ENCODE results near the gene BICRA. TPM values are rescaled to one million over a fixed set of nuclear protein-coding genes. Genes with fewer than 3 reads are reported as not detected.

Gene BICRA
- polyA plus RNA-seq, 3 donors: 0.08 to 4.6 TPM; not detected in 1

DNA sequence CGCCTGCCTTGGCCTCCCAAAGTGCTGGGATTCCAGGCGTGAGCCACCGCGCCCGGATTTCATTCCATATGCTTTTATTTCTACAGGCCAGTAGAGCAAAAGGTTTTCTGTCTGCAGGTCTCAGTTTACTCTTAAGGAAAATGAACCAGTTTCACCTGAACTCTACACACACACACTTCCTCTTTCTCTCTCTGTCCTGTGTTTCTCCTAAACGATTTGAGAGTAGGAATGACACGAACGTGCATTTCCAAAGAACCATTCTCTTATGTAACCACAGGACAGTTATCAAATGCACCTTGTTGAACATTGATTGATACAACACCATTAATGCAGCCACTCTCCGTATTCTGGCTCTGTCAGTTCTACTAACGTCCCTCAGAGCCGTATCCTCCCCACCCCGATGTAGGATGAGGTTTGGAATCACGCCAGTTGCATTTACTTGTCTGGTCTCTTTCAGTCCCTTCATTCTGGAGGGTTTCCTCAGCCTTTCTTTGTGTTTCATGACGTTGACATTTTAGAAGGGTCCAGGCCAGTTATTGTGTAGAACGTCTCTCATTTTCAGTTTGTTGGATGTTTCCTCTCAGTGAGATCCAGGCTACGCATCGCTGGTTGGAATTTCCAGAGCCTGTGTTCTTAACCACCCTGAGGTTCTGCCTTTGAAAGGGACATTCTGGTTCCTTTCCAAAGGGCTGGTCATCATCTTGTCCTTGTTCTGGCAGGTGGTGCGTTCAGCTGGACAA, 36.0 kb downstream of the BICRA start:
- no peak overlapping the region for H3K4me2 ChIP-seq (replicated peaks; ENCODE audit: extremely low read depth, low read length, poor library complexity, severe bottlenecking)
- H3K4me3 ChIP-seq (replicated peaks in 1 of 3; ENCODE audit: low read depth in 2 of 3, low read length in 3 of 3): no peak overlapping the region
- H3K9me3 Mint-ChIP-seq: peaks cover 0 to 3% (median 0%) of the 10 kb centered on the region in 7 donors
- intact Hi-C loops (cut with micrococcal nuclease): no loop called here
- no peak for DNase-seq
- H3K4me1 Mint-ChIP-seq: peaks cover 24% of the 10 kb centered on the region
- H3K79me2 ChIP-seq (ENCODE audit: insufficient read depth, low read length): peaks cover 89% of the 10 kb centered on the region
- no peak overlapping the region for H3K4me3 Mint-ChIP-seq
- peaks cover 0 to 5% (median 0%) of the 10 kb centered on the region in 3 donors for H3K27me3 Mint-ChIP-seq (ENCODE audit: low read depth in 3 of 3)
- peaks cover 4 to 7% of the 10 kb centered on the region in 2 donors for H3K4me1 ChIP-seq (ENCODE audit: control insufficient read depth in 1 of 2, insufficient read depth in 2 of 2, low read length in 2 of 2)
- peak overlapping the region in 1 of 2 donors; percentile 4 for H3K27ac ChIP-seq (ENCODE audit: low read depth in 1 of 2, low read length in 2 of 2)
- peak overlapping the region in 1 of 7 donors; percentile 38 for H3K27ac Mint-ChIP-seq
- H2AFZ ChIP-seq (ENCODE audit: insufficient read depth, low read depth, low read length, poor library complexity, severe bottlenecking): no peak overlapping the region
- peaks cover 98% of the 10 kb centered on the region for H4K20me1 ChIP-seq (ENCODE audit: insufficient read depth, low read length)
- no peaks in the 10 kb centered on the region for H3K27me3 ChIP-seq (ENCODE audit: control insufficient read depth in 2 of 2, insufficient read depth in 2 of 2, low read length in 2 of 2)
- TF ChIP-seq, protein P1, sequence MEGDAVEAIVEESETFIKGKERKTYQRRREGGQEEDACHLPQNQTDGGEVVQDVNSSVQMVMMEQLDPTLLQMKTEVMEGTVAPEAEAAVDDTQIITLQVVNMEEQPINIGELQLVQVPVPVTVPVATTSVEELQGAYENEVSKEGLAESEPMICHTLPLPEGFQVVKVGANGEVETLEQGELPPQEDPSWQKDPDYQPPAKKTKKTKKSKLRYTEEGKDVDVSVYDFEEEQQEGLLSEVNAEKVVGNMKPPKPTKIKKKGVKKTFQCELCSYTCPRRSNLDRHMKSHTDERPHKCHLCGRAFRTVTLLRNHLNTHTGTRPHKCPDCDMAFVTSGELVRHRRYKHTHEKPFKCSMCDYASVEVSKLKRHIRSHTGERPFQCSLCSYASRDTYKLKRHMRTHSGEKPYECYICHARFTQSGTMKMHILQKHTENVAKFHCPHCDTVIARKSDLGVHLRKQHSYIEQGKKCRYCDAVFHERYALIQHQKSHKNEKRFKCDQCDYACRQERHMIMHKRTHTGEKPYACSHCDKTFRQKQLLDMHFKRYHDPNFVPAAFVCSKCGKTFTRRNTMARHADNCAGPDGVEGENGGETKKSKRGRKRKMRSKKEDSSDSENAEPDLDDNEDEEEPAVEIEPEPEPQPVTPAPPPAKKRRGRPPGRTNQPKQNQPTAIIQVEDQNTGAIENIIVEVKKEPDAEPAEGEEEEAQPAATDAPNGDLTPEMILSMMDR (IDR thresholded peaks at IDR 0.05): no peak
- peaks cover 9 to 28% of the 10 kb centered on the region in 2 donors for H3K36me3 ChIP-seq (replicated peaks in 1 of 2; ENCODE audit: control insufficient read depth in 1 of 2, insufficient read depth in 2 of 2, low read length in 2 of 2)
- 74% methylated on average over 12 of the region's 18 CpGs for WGBS (ENCODE audit: insufficient coverage)
- no peaks in the 10 kb centered on the region for H3K9me3 ChIP-seq (replicated peaks in 1 of 2; ENCODE audit: control insufficient read depth in 1 of 2, insufficient read depth in 1 of 2, low read length in 2 of 2)
- H3K9ac ChIP-seq (ENCODE audit: insufficient read depth, low read length, poor library complexity, severe bottlenecking): no peak overlapping the region
- peaks cover 31 to 36% of the 10 kb centered on the region in 2 donors for H3K36me3 Mint-ChIP-seq

DNA sequence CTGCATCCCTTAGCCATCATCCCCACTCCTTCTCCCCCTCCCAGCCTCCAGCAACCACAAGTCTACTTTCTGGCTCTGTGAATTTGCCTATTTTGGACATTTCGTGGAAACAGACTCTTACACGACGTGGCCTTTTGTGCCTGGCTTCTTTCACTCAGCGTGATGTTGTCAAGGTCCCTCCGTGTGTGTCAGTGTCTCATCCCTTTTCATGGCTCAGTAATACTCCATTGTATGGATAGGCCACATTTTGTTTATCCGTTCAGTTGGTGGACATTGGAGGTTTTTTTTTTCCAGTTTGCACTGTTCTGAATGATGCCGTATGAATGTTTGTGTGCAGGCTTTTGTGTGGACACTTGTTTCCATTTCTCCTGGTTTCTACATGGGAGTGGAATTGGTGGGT, 38.0 kb downstream of the BICRA start:
- H3K9ac ChIP-seq (ENCODE audit: insufficient read depth, low read length, poor library complexity, severe bottlenecking): no peak overlapping the region
- Mint-ChIP-seq H3K27me3 (ENCODE audit: low read depth in 3 of 3) (peaks cover 0 to 5% (median 1%) of the 10 kb centered on the region in 3 donors), H3K9me3 (peaks cover 0 to 3% (median 0%) of the 10 kb centered on the region in 7 donors), H3K36me3 (peaks cover 39 to 41% of the 10 kb centered on the region in 2 donors), H3K27ac (no peak overlapping the region), H3K4me1 (peaks cover 18% of the 10 kb centered on the region), H3K4me3 (no peak overlapping the region)
- no peak for DNase-seq
- H3K9me3 ChIP-seq (replicated peaks in 1 of 2; ENCODE audit: control insufficient read depth in 1 of 2, insufficient read depth in 1 of 2, low read length in 2 of 2): no peaks in the 10 kb centered on the region
- 100% methylated on average over 5 of the region's 7 CpGs for WGBS (ENCODE audit: insufficient coverage)
- peaks cover 9 to 42% of the 10 kb centered on the region in 2 donors for H3K36me3 ChIP-seq (replicated peaks in 1 of 2; ENCODE audit: control insufficient read depth in 1 of 2, insufficient read depth in 2 of 2, low read length in 2 of 2)
- H3K4me1 ChIP-seq (ENCODE audit: control insufficient read depth in 1 of 2, insufficient read depth in 2 of 2, low read length in 2 of 2): peaks cover 4 to 7% of the 10 kb centered on the region in 2 donors
- H3K4me2 ChIP-seq (replicated peaks; ENCODE audit: extremely low read depth, low read length, poor library complexity, severe bottlenecking): no peak overlapping the region
- no peak overlapping the region for H2AFZ ChIP-seq (ENCODE audit: insufficient read depth, low read depth, low read length, poor library complexity, severe bottlenecking)
- intact Hi-C loops (cut with micrococcal nuclease): no loop called here
- peaks cover 99% of the 10 kb centered on the region for H4K20me1 ChIP-seq (ENCODE audit: insufficient read depth, low read length)
- TF ChIP-seq, protein P1 (IDR thresholded peaks at IDR 0.05): no peak
- H3K27ac ChIP-seq (ENCODE audit: low read depth in 1 of 2, low read length in 2 of 2): no peak overlapping the region
- no peak overlapping the region for H3K4me3 ChIP-seq (replicated peaks in 1 of 3; ENCODE audit: low read depth in 2 of 3, low read length in 3 of 3)
- H3K79me2 ChIP-seq (ENCODE audit: insufficient read depth, low read length): peaks cover 91% of the 10 kb centered on the region
- H3K27me3 ChIP-seq (ENCODE audit: control insufficient read depth in 2 of 2, insufficient read depth in 2 of 2, low read length in 2 of 2): no peaks in the 10 kb centered on the region

Data from CD14-positive monocyte (primary cell).